HL-60/S4 treated with retinoic acid at 250 ng/mL for 4 days and 3 days (cell line): ENCODE data around the gene UNC93B1.

Experiments used
- in situ Hi-C: fragments of 300-500 bp; cut with MboI; formaldehyde crosslinking; loops from 2 replicates; pipeline ENCODE4 v1.7.0; 2022; ENCODE audit warnings: low sequenced_read_pairs

The UNC93B1 gene

GRCh38 chr11:68040101-68040956 lies 36.4 kb upstream of the UNC93B1 start:
- in situ Hi-C loops: no loop called here

GRCh38 chr11:68039526-68040086 lies 35.7 kb upstream of the UNC93B1 start:
- in situ Hi-C loops: no loop called here

GRCh38 chr11:68038718-68039525 lies 35.0 kb upstream of the UNC93B1 start, which contains the start of gene TCIRG1:
Gene TCIRG1 (plus strand): TSS chr11:68039025. CDS start chr11:68041272, 2,247 bp downstream.
- in situ Hi-C loops: no loop called here

GRCh38 chr11:68038226-68038717 lies 34.4 kb upstream of the UNC93B1 start:
- in situ Hi-C loops: no loop called here

GRCh38 chr11:68037411-68038225 lies 33.7 kb upstream of the UNC93B1 start:
- in situ Hi-C loops: no loop called here

- in situ Hi-C loops: no loop called here
These were observed 32.9 kb upstream of the UNC93B1 start for GRCh38 chr11:68036717-68037239.

- in situ Hi-C loops: no loop called here
These were observed 32.3 kb upstream of the UNC93B1 start for GRCh38 chr11:68036141-68036716.

GRCh38 chr11:68035266-68035876 lies 31.5 kb upstream of the UNC93B1 start:
- in situ Hi-C loops: no loop called here

GRCh38 chr11:68033708-68034045 lies 29.8 kb upstream of the UNC93B1 start:
- in situ Hi-C loops: no loop called here

GRCh38 chr11:68032997-68033707 lies 29.3 kb upstream of the UNC93B1 start:
- in situ Hi-C loops: no loop called here

- in situ Hi-C loops: no loop called here
These were observed 28.1 kb upstream of the UNC93B1 start for GRCh38 chr11:68032003-68032402.

- in situ Hi-C loops: no loop called here
These were observed 27.2 kb upstream of the UNC93B1 start for GRCh38 chr11:68031144-68031464.

- in situ Hi-C loops: no loop called here
These were observed 26.6 kb upstream of the UNC93B1 start, which contains the start of gene NDUFS8 for GRCh38 chr11:68030318-68031143. Gene NDUFS8 (plus strand): TSS chr11:68030681. CDS start chr11:68032152, 1,471 bp downstream.

GRCh38 chr11:68028802-68029545 lies 25.1 kb upstream of the UNC93B1 start:
- in situ Hi-C loops: no loop called here

GRCh38 chr11:68027667-68028066 lies 23.8 kb upstream of the UNC93B1 start:
- in situ Hi-C loops: no loop called here

- in situ Hi-C loops: no loop called here
These were observed 22.7 kb upstream of the UNC93B1 start for GRCh38 chr11:68026391-68027105.

GRCh38 chr11:68025047-68025446 lies 21.1 kb upstream of the UNC93B1 start:
- in situ Hi-C loops: no loop called here
